NCI-H2227 treated with DMSO at 0.1 percent for 48 hours (cell line): ENCODE measurements around the gene FAM78B.
A peak's percentile ranks its signal among the peaks of the same experiment; 100 is the strongest.

Experiments
- DNase-seq: peaks from one replicate; lab custom pipeline; 2025; lab: John Stamatoyannopoulos, UW

FAM78B gene

GRCh38 chr1:166064951-166065350 is 101.8 kb downstream of the FAM78B start:
- no peak for DNase-seq

- DNase-seq = no peak
Observed at GRCh38 chr1:166064313-166064926, 102.4 kb downstream of the FAM78B start.

- no peak for DNase-seq
Observed at GRCh38 chr1:166063701-166064100, 103.1 kb downstream of the FAM78B start.

GRCh38 chr1:166062421-166063070 is 104.3 kb downstream of the FAM78B start:
- DNase-seq = no peak

- DNase-seq = no peak
Observed at GRCh38 chr1:166057650-166058049, 109.2 kb downstream of the FAM78B start.

GRCh38 chr1:166053395-166053794 is 113.4 kb downstream of the FAM78B start:
- no peak for DNase-seq

GRCh38 chr1:166040202-166040997 is 126.4 kb downstream of the FAM78B start:
- DNase-seq = peak; percentile 71

GRCh38 chr1:166039436-166040201 is 127.2 kb downstream of the FAM78B start:
- DNase-seq = no peak

GRCh38 chr1:166036092-166036491 is 130.7 kb downstream of the FAM78B start:
- DNase-seq = peak; percentile 5

GRCh38 chr1:166032572-166033371 is 134.0 kb downstream of the FAM78B start:
- peak; percentile 13 for DNase-seq

- DNase-seq = no peak
Observed at GRCh38 chr1:166031932-166032571, 134.7 kb downstream of the FAM78B start.

- DNase-seq = no peak
Observed at GRCh38 chr1:166029196-166029945, 137.4 kb downstream of the FAM78B start.

- DNase-seq = no peak
Observed at GRCh38 chr1:166026555-166026954, 140.2 kb downstream of the FAM78B start.

GRCh38 chr1:166026143-166026542 is 140.7 kb downstream of the FAM78B start:
- DNase-seq = no peak

- DNase-seq = no peak
Observed at GRCh38 chr1:166020210-166020609, 146.6 kb downstream of the FAM78B start.
